GM18907 (cell line): Measurements from ENCODE around the gene PLA2G4F.

ENCODE experiments used
- ATAC-seq: cut with Tn5 transposase; IDR thresholded peaks from one replicate; pipeline ENCODE4 v1.9.1; 2021; ENCODE audit warnings: mild to moderate bottlenecking, moderate library complexity; ENCODE audit not compliant: unreplicated experiment

PLA2G4F gene

GRCh38 chr15:42163947-42164550, 7.6 kb upstream of the PLA2G4F start:
- ATAC-seq = no peak

- no peak for ATAC-seq
These were observed 6.9 kb upstream of the PLA2G4F start for GRCh38 chr15:42163291-42163690.

GRCh38 chr15:42160136-42160535, 3.7 kb upstream of the PLA2G4F start:
- ATAC-seq = no peak

GRCh38 chr15:42159381-42160015, 3.1 kb upstream of the PLA2G4F start:
- ATAC-seq = no peak

GRCh38 chr15:42158941-42159340, 2.5 kb upstream of the PLA2G4F start:
- ATAC-seq = no peak

- no peak for ATAC-seq
These were observed 1.7 kb upstream of the PLA2G4F start for GRCh38 chr15:42157981-42158765.

GRCh38 chr15:42157381-42157780, 945 bp upstream of the PLA2G4F start:
- no peak for ATAC-seq

- no peak for ATAC-seq
These were observed 742 bp downstream of the PLA2G4F start for GRCh38 chr15:42155546-42156242.

- no peak for ATAC-seq
These were observed 1.5 kb downstream of the PLA2G4F start for GRCh38 chr15:42154956-42155355.

- no peak for ATAC-seq
These were observed 2.1 kb downstream of the PLA2G4F start for GRCh38 chr15:42154212-42154941.

GRCh38 chr15:42153874-42154211, 2.6 kb downstream of the PLA2G4F start:
- ATAC-seq = no peak

GRCh38 chr15:42152921-42153698, 3.3 kb downstream of the PLA2G4F start:
- ATAC-seq = no peak

- ATAC-seq = no peak
These were observed 4.1 kb downstream of the PLA2G4F start for GRCh38 chr15:42152196-42152920.

GRCh38 chr15:42151736-42152135, 4.7 kb downstream of the PLA2G4F start:
- no peak for ATAC-seq

- no peak for ATAC-seq
These were observed 5.3 kb downstream of the PLA2G4F start for GRCh38 chr15:42151141-42151561.

- no peak for ATAC-seq
These were observed 6.0 kb downstream of the PLA2G4F start for GRCh38 chr15:42150219-42150970.

GRCh38 chr15:42149493-42150218, 6.8 kb downstream of the PLA2G4F start:
- ATAC-seq = no peak
